Measurements from ENCODE around the gene PTPRG. TPM values are rescaled to one million over a fixed set of nuclear protein-coding genes. Genes with fewer than 3 reads are reported as not detected.

PTPRG gene
- total and polyA plus RNA-seq, 2 experiments from 2014 or later = 24.4 to 131 TPM

DNA sequence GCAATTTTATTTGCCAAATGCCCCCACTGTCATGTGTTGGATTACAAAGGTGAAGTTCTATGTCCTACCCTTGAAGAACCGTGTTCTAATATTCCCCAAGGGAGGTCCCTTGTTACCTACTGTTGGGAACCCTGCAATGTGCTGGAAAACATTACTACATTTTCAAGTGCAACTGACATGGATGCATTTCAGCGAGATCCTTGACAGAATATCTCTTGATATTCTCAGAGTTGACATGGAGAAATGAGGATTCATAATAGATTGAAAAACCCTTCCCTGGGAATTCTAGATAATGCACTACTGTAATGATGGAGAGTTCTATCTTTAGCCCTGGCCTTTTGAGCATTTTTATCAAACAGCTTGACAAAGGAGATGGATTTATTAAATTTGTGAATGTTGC, 414.6 kb downstream of the PTPRG start:
- no peaks in the 10 kb centered on the region for H3K36me3 ChIP-seq (ENCODE audit: insufficient read depth)
- H3K4me2 ChIP-seq = no peak overlapping the region
- ATAC-seq = no peak
- H3K27me3 ChIP-seq (ENCODE audit: insufficient read depth) = no peaks in the 10 kb centered on the region
- Mint-ChIP-seq H3K9me3 (no peaks in the 10 kb centered on the region), H3K36me3 (ENCODE audit: low read depth) (no peaks in the 10 kb centered on the region), H3K4me1 (peaks cover 58% of the 10 kb centered on the region), H3K4me3 (no peak overlapping the region), H3K27ac (no peak overlapping the region), H3K27me3 (ENCODE audit: insufficient read depth, low read depth, poor library complexity) (peaks cover 6% of the 10 kb centered on the region)
- H3K79me2 ChIP-seq (replicated peaks; ENCODE audit: insufficient read depth) = peaks cover 66% of the 10 kb centered on the region
- DNase-seq (ENCODE audit: low spot score) = no peak
- peaks cover 30% of the 10 kb centered on the region for H3K4me1 ChIP-seq (ENCODE audit: insufficient read depth)
- no peaks in the 10 kb centered on the region for H4K20me1 ChIP-seq (replicated peaks; ENCODE audit: insufficient read depth)
- no peak overlapping the region for H3K27ac ChIP-seq (ENCODE audit: low read depth)
- H3F3A ChIP-seq (replicated peaks; ENCODE audit: low read depth) = no peaks in the 10 kb centered on the region
- H2AFZ ChIP-seq = no peak overlapping the region
- H3K9me2 ChIP-seq (ENCODE audit: insufficient read depth) = no peaks in the 10 kb centered on the region
- TF ChIP-seq, protein P1, sequence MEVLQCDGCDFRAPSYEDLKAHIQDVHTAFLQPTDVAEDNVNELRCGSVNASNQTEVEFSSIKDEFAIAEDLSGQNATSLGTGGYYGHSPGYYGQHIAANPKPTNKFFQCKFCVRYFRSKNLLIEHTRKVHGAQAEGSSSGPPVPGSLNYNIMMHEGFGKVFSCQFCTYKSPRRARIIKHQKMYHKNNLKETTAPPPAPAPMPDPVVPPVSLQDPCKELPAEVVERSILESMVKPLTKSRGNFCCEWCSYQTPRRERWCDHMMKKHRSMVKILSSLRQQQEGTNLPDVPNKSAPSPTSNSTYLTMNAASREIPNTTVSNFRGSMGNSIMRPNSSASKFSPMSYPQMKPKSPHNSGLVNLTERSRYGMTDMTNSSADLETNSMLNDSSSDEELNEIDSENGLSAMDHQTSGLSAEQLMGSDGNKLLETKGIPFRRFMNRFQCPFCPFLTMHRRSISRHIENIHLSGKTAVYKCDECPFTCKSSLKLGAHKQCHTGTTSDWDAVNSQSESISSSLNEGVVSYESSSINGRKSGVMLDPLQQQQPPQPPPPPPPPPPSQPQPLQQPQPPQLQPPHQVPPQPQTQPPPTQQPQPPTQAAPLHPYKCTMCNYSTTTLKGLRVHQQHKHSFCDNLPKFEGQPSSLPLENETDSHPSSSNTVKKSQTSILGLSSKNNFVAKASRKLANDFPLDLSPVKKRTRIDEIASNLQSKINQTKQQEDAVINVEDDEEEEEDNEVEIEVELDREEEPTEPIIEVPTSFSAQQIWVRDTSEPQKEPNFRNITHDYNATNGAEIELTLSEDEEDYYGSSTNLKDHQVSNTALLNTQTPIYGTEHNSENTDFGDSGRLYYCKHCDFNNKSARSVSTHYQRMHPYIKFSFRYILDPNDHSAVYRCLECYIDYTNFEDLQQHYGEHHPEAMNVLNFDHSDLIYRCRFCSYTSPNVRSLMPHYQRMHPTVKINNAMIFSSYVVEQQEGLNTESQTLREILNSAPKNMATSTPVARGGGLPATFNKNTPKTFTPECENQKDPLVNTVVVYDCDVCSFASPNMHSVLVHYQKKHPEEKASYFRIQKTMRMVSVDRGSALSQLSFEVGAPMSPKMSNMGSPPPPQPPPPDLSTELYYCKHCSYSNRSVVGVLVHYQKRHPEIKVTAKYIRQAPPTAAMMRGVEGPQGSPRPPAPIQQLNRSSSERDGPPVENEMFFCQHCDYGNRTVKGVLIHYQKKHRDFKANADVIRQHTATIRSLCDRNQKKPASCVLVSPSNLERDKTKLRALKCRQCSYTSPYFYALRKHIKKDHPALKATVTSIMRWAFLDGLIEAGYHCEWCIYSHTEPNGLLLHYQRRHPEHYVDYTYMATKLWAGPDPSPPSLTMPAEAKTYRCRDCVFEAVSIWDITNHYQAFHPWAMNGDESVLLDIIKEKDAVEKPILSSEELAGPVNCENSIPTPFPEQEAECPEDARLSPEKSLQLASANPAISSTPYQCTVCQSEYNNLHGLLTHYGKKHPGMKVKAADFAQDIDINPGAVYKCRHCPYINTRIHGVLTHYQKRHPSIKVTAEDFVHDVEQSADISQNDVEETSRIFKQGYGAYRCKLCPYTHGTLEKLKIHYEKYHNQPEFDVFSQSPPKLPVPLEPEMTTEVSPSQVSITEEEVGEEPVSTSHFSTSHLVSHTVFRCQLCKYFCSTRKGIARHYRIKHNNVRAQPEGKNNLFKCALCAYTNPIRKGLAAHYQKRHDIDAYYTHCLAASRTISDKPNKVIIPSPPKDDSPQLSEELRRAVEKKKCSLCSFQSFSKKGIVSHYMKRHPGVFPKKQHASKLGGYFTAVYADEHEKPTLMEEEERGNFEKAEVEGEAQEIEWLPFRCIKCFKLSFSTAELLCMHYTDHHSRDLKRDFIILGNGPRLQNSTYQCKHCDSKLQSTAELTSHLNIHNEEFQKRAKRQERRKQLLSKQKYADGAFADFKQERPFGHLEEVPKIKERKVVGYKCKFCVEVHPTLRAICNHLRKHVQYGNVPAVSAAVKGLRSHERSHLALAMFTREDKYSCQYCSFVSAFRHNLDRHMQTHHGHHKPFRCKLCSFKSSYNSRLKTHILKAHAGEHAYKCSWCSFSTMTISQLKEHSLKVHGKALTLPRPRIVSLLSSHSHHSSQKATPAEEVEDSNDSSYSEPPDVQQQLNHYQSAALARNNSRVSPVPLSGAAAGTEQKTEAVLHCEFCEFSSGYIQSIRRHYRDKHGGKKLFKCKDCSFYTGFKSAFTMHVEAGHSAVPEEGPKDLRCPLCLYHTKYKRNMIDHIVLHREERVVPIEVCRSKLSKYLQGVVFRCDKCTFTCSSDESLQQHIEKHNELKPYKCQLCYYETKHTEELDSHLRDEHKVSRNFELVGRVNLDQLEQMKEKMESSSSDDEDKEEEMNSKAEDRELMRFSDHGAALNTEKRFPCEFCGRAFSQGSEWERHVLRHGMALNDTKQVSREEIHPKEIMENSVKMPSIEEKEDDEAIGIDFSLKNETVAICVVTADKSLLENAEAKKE (CRISPR knock-in tag; IDR thresholded peaks at IDR 0.05) = no peak
- TF ChIP-seq EZH2 (IDR thresholded peaks at IDR 0.05; ENCODE audit: low read depth, unreplicated experiment) = no peak
- no peak for TF ChIP-seq EZH2phosphoT487 (IDR thresholded peaks at IDR 0.05; ENCODE audit: unreplicated experiment)
- TF ChIP-seq, protein P2, sequence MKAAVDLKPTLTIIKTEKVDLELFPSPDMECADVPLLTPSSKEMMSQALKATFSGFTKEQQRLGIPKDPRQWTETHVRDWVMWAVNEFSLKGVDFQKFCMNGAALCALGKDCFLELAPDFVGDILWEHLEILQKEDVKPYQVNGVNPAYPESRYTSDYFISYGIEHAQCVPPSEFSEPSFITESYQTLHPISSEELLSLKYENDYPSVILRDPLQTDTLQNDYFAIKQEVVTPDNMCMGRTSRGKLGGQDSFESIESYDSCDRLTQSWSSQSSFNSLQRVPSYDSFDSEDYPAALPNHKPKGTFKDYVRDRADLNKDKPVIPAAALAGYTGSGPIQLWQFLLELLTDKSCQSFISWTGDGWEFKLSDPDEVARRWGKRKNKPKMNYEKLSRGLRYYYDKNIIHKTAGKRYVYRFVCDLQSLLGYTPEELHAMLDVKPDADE (IDR thresholded peaks at IDR 0.05) = no peak
- no peak for TF ChIP-seq STAT1 (IDR thresholded peaks at IDR 0.05; ENCODE audit: unreplicated experiment)
- TF ChIP-seq POLR2AphosphoS5 (IDR thresholded peaks at IDR 0.05; ENCODE audit: low read depth) = no peak
- TF ChIP-seq JUNB (IDR thresholded peaks at IDR 0.05; ENCODE audit: unreplicated experiment) = no peak
- no peak for TF ChIP-seq ZNF331 (CRISPR knock-in tag; IDR thresholded peaks at IDR 0.05; ENCODE audit: low read depth)
- no peak for TF ChIP-seq NANOG (IDR thresholded peaks at IDR 0.05; ENCODE audit: borderline replicate concordance)
- TF ChIP-seq, protein P3, sequence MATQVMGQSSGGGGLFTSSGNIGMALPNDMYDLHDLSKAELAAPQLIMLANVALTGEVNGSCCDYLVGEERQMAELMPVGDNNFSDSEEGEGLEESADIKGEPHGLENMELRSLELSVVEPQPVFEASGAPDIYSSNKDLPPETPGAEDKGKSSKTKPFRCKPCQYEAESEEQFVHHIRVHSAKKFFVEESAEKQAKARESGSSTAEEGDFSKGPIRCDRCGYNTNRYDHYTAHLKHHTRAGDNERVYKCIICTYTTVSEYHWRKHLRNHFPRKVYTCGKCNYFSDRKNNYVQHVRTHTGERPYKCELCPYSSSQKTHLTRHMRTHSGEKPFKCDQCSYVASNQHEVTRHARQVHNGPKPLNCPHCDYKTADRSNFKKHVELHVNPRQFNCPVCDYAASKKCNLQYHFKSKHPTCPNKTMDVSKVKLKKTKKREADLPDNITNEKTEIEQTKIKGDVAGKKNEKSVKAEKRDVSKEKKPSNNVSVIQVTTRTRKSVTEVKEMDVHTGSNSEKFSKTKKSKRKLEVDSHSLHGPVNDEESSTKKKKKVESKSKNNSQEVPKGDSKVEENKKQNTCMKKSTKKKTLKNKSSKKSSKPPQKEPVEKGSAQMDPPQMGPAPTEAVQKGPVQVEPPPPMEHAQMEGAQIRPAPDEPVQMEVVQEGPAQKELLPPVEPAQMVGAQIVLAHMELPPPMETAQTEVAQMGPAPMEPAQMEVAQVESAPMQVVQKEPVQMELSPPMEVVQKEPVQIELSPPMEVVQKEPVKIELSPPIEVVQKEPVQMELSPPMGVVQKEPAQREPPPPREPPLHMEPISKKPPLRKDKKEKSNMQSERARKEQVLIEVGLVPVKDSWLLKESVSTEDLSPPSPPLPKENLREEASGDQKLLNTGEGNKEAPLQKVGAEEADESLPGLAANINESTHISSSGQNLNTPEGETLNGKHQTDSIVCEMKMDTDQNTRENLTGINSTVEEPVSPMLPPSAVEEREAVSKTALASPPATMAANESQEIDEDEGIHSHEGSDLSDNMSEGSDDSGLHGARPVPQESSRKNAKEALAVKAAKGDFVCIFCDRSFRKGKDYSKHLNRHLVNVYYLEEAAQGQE (IDR thresholded peaks at IDR 0.05; ENCODE audit: unreplicated experiment) = no peak
- no peak for TF ChIP-seq CREB1 (CRISPR knock-in tag; IDR thresholded peaks at IDR 0.05; ENCODE audit: low read depth)
- no peak for TF ChIP-seq ZNF114 (CRISPR knock-in tag; IDR thresholded peaks at IDR 0.05)
- TF ChIP-seq, protein P4, sequence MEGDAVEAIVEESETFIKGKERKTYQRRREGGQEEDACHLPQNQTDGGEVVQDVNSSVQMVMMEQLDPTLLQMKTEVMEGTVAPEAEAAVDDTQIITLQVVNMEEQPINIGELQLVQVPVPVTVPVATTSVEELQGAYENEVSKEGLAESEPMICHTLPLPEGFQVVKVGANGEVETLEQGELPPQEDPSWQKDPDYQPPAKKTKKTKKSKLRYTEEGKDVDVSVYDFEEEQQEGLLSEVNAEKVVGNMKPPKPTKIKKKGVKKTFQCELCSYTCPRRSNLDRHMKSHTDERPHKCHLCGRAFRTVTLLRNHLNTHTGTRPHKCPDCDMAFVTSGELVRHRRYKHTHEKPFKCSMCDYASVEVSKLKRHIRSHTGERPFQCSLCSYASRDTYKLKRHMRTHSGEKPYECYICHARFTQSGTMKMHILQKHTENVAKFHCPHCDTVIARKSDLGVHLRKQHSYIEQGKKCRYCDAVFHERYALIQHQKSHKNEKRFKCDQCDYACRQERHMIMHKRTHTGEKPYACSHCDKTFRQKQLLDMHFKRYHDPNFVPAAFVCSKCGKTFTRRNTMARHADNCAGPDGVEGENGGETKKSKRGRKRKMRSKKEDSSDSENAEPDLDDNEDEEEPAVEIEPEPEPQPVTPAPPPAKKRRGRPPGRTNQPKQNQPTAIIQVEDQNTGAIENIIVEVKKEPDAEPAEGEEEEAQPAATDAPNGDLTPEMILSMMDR (conservative IDR thresholded peaks at IDR 0.05; ENCODE audit: low read depth in 2 of 2) = no peak
- no peak overlapping the region for H3K4me3 ChIP-seq

Data from GM23338 (cell line).